Activated CD8-positive, alpha-beta T cell treated with anti-CD3 and anti-CD28 coated beads, Interleukin-2, amount 10 ng/mL, durations not matched to agents 7 days and 5 days (primary cell): ENCODE measurements around the gene GPBP1. TPM values are rescaled to one million over a fixed set of nuclear protein-coding genes. Genes with fewer than 3 reads are reported as not detected.
"Not testable (repeated sequence)": the region's sequence is repeated elsewhere in the genome, so short reads cannot be mapped to it uniquely, and the experiment has no call there.

Experiments
- ATAC-seq: fragments of 150-1000 bp; cut with Tn5 transposase; one replicate; pipeline ENCODE4 v1.10.0; 2021; ENCODE audit warnings: moderate library complexity
- CTCF ChIA-PET: fragments of 350-600 bp; sonication (Branson Sonifier 250); formaldehyde crosslinking; loops from one replicate; lab custom pipeline; 2021; ENCODE audit warnings: antibody characterized with exemption; lab: Charles Lee
- POLR2A ChIA-PET: fragments of 350-600 bp; sonication (Branson Sonifier 250); formaldehyde crosslinking; loops from one replicate; lab custom pipeline; 2021; ENCODE audit warnings: antibody characterized with exemption; lab: Charles Lee
- DNase-seq: peaks from one replicate; pipeline ENCODE4 v3.0.0-alpha.2; 2020
- H3K27ac Mint-ChIP-seq: one replicate; pipeline ENCODE4 v1.8.0; 2021; ENCODE audit warnings: mild to moderate bottlenecking, mixed read lengths
- H3K27me3 Mint-ChIP-seq: one replicate; pipeline ENCODE4 v1.8.0; 2021; ENCODE audit warnings: low read depth, mixed read lengths
- H3K36me3 Mint-ChIP-seq: one replicate; pipeline ENCODE4 v1.8.0; 2021; ENCODE audit warnings: low read depth, mixed read lengths
- H3K4me1 Mint-ChIP-seq: one replicate; pipeline ENCODE4 v1.8.0; 2021; ENCODE audit warnings: low read depth, mixed read lengths
- H3K4me3 Mint-ChIP-seq: one replicate; pipeline ENCODE4 v1.8.0; 2021; ENCODE audit warnings: mild to moderate bottlenecking, mixed read lengths
- H3K9me3 Mint-ChIP-seq: one replicate; pipeline ENCODE4 v1.8.0; 2022; ENCODE audit warnings: mixed read lengths; ENCODE audit not compliant: insufficient read depth
- total RNA-seq, 2 experiments: library from RNA; stranded (reverse); gene quantifications; one replicate each; pipeline ENCODE4 v1.2.3, GENCODE V29; 2021

The GPBP1 gene
- total RNA-seq, 2 experiments from 2014 or later = 76.4 to 84.6 TPM

GRCh38 chr5:57298295-57298984, 124.6 kb downstream of the GPBP1 start:
- Mint-ChIP-seq H3K4me3 (peak overlapping the region; percentile 56), H3K36me3 (no peaks in the 10 kb centered on the region), H3K9me3 (no peaks in the 10 kb centered on the region), H3K27me3 (peaks cover 4% of the 10 kb centered on the region), H3K4me1 (peaks cover 13% of the 10 kb centered on the region), H3K27ac (no peak overlapping the region)
- ATAC-seq = peak; percentile 88
- POLR2A ChIA-PET = interaction anchor here (1.1 kb wide), 1 partner anchor 125 kb away, joined by 6 read pairs; no protein-coding TSS in a partner anchor
- DNase-seq = peak; percentile 91
- CTCF ChIA-PET = interaction anchor here (0.5 to 4.3 kb wide), 47 partner anchors 9 to 1164 kb away, joined by 3 to 121 read pairs (median 3); partner anchors contain the start of gene PLK2

GRCh38 chr5:57298985-57299491, 125.2 kb downstream of the GPBP1 start:
- Mint-ChIP-seq H3K4me3 (peak overlapping the region; percentile 56), H3K9me3 (no peaks in the 10 kb centered on the region), H3K36me3 (no peaks in the 10 kb centered on the region), H3K4me1 (peaks cover 13% of the 10 kb centered on the region), H3K27ac (no peak overlapping the region), H3K27me3 (peaks cover 3% of the 10 kb centered on the region)
- peak; percentile 58 for DNase-seq
- ChIA-PET POLR2A (no interaction called here), CTCF (interaction anchor here (0.6 to 4.3 kb wide), 13 partner anchors 8 to 1164 kb away, joined by 3 to 121 read pairs (median 5); partner anchors contain the start of gene PLK2)
- peak; percentile 67 for ATAC-seq

GRCh38 chr5:57299986-57300385, 126.1 kb downstream of the GPBP1 start:
- DNase-seq = no peak
- no peaks in the 10 kb centered on the region for H3K36me3 Mint-ChIP-seq
- peaks cover 13% of the 10 kb centered on the region for H3K4me1 Mint-ChIP-seq
- ChIA-PET CTCF (interaction anchor here (0.6 to 4.3 kb wide), 3 partner anchors 452 to 1163 kb away, joined by 3 to 121 read pairs (median 3); partner anchors contain the start of gene PLK2), POLR2A (no interaction called here)
- H3K27ac Mint-ChIP-seq = no peak overlapping the region
- no peak overlapping the region for H3K4me3 Mint-ChIP-seq
- peaks cover 3% of the 10 kb centered on the region for H3K27me3 Mint-ChIP-seq
- H3K9me3 Mint-ChIP-seq = no peaks in the 10 kb centered on the region
- no peak for ATAC-seq

GRCh38 chr5:57302164-57302563, 128.3 kb downstream of the GPBP1 start:
- ChIA-PET CTCF (interaction anchor here (0.7 to 2.2 kb wide), 2 partner anchors 14 to 197 kb away, joined by 3 to 10 read pairs; no protein-coding TSS in a partner anchor), POLR2A (no interaction called here)
- Mint-ChIP-seq H3K27ac (no peak overlapping the region), H3K4me3 (no peak overlapping the region), H3K4me1 (peaks cover 13% of the 10 kb centered on the region), H3K36me3 (no peaks in the 10 kb centered on the region), H3K9me3 (no peaks in the 10 kb centered on the region), H3K27me3 (peaks cover 5% of the 10 kb centered on the region)
- ATAC-seq (no peak), DNase-seq (no peak)

GRCh38 chr5:57302643-57303042, 128.8 kb downstream of the GPBP1 start:
- peaks cover 5% of the 10 kb centered on the region for H3K27me3 Mint-ChIP-seq
- no peak overlapping the region for H3K27ac Mint-ChIP-seq
- ChIA-PET POLR2A (no interaction called here), CTCF (interaction anchor here (0.7 to 2.2 kb wide), 2 partner anchors 14 to 196 kb away, joined by 3 to 10 read pairs; no protein-coding TSS in a partner anchor)
- ATAC-seq (no peak), DNase-seq (no peak)
- H3K4me3 Mint-ChIP-seq = no peak overlapping the region
- no peaks in the 10 kb centered on the region for H3K9me3 Mint-ChIP-seq
- H3K4me1 Mint-ChIP-seq = peaks cover 13% of the 10 kb centered on the region
- no peaks in the 10 kb centered on the region for H3K36me3 Mint-ChIP-seq

GRCh38 chr5:57303985-57304384, 130.1 kb downstream of the GPBP1 start:
- Mint-ChIP-seq H3K27ac (no peak overlapping the region), H3K4me3 (no peak overlapping the region), H3K9me3 (no peaks in the 10 kb centered on the region), H3K36me3 (no peaks in the 10 kb centered on the region), H3K4me1 (peaks cover 5% of the 10 kb centered on the region), H3K27me3 (peaks cover 5% of the 10 kb centered on the region)
- ATAC-seq (no peak), DNase-seq (no peak)
- ChIA-PET POLR2A (no interaction called here), CTCF (interaction anchor here (0.8 to 2.2 kb wide), 2 partner anchors 8 to 195 kb away, joined by 4 to 10 read pairs; no protein-coding TSS in a partner anchor)

GRCh38 chr5:57304931-57305330, 131.1 kb downstream of the GPBP1 start:
- no peak for DNase-seq
- Mint-ChIP-seq H3K36me3 (no peaks in the 10 kb centered on the region), H3K4me1 (peaks cover 2% of the 10 kb centered on the region), H3K4me3 (no peak overlapping the region), H3K9me3 (no peaks in the 10 kb centered on the region), H3K27me3 (peaks cover 5% of the 10 kb centered on the region), H3K27ac (no peak overlapping the region)
- POLR2A ChIA-PET = no interaction called here
- CTCF ChIA-PET = no interaction called here
- ATAC-seq = no peak

- Mint-ChIP-seq H3K36me3 (no peaks in the 10 kb centered on the region), H3K27ac (no peak overlapping the region), H3K4me3 (no peak overlapping the region), H3K9me3 (no peaks in the 10 kb centered on the region), H3K27me3 (peaks cover 5% of the 10 kb centered on the region), H3K4me1 (peaks cover 2% of the 10 kb centered on the region)
- ChIA-PET CTCF (interaction anchor here (0.6 kb wide), 1 partner anchor 75 kb away, joined by 4 read pairs; no protein-coding TSS in a partner anchor), POLR2A (no interaction called here)
- DNase-seq (no peak), ATAC-seq (no peak)
These were observed 132.5 kb downstream of the GPBP1 start for GRCh38 chr5:57306359-57306758.

GRCh38 chr5:57307516-57307915, 133.7 kb downstream of the GPBP1 start:
- ChIA-PET POLR2A (interaction anchor here (0.6 to 0.7 kb wide), 2 partner anchors 153 to 1153 kb away, joined by 3 read pairs; no protein-coding TSS in a partner anchor), CTCF (interaction anchor here (1.2 kb wide), 1 partner anchor 9 kb away, joined by 4 read pairs; no protein-coding TSS in a partner anchor)
- Mint-ChIP-seq H3K9me3 (no peaks in the 10 kb centered on the region), H3K27me3 (peaks cover 5% of the 10 kb centered on the region), H3K4me1 (no peaks in the 10 kb centered on the region), H3K4me3 (no peak overlapping the region), H3K36me3 (no peaks in the 10 kb centered on the region), H3K27ac (no peak overlapping the region)
- DNase-seq = no peak
- no peak for ATAC-seq

GRCh38 chr5:57309022-57309421, 135.2 kb downstream of the GPBP1 start:
- H3K9me3 Mint-ChIP-seq, DNase-seq, CTCF ChIA-PET, H3K4me1 Mint-ChIP-seq, H3K36me3 Mint-ChIP-seq, H3K4me3 Mint-ChIP-seq, POLR2A ChIA-PET, ATAC-seq, H3K27me3 Mint-ChIP-seq, H3K27ac Mint-ChIP-seq: not testable (repeated sequence)

GRCh38 chr5:57311251-57311650, 137.4 kb downstream of the GPBP1 start:
- no peak for ATAC-seq
- Mint-ChIP-seq H3K27ac (no peak overlapping the region), H3K9me3 (no peaks in the 10 kb centered on the region), H3K36me3 (no peaks in the 10 kb centered on the region), H3K4me3 (no peak overlapping the region), H3K27me3 (no peaks in the 10 kb centered on the region), H3K4me1 (no peaks in the 10 kb centered on the region)
- CTCF ChIA-PET = no interaction called here
- DNase-seq = no peak
- POLR2A ChIA-PET = no interaction called here
